ENCODE results near the gene LAIR2. TPM values are rescaled to one million over a fixed set of nuclear protein-coding genes. Genes with fewer than 3 reads are reported as not detected.

LAIR2 gene
- total RNA-seq: not detected

GRCh38 chr19:54502518-54503048 lies at the start of gene LAIR2:
TSS of gene LAIR2 (plus strand) at chr19:54502831. CDS start at chr19:54502919, 88 bp downstream.
- no peak for TF ChIP-seq CTCF (IDR thresholded peaks at IDR 0.05; ENCODE audit: low read depth)

GRCh38 chr19:54453921-54454780 lies 48.5 kb upstream of the LAIR2 start:
- no peak for TF ChIP-seq CTCF (IDR thresholded peaks at IDR 0.05; ENCODE audit: low read depth)

GRCh38 chr19:54454781-54455675 lies 47.6 kb upstream of the LAIR2 start:
- no peak for TF ChIP-seq CTCF (IDR thresholded peaks at IDR 0.05; ENCODE audit: low read depth)

GRCh38 chr19:54455786-54456422 lies 46.7 kb upstream of the LAIR2 start:
- TF ChIP-seq CTCF (IDR thresholded peaks at IDR 0.05; ENCODE audit: low read depth): no peak

- TF ChIP-seq CTCF (IDR thresholded peaks at IDR 0.05; ENCODE audit: low read depth): no peak
These were observed 45.9 kb upstream of the LAIR2 start for GRCh38 chr19:54456423-54457373.
